HepG2 (cell line): Measurements from ENCODE around the gene AFG1L. TPM values are rescaled to one million over a fixed set of nuclear protein-coding genes. Genes with fewer than 3 reads are reported as not detected.
A peak's percentile ranks its signal among the peaks of the same experiment; 100 is the strongest.

Experiments used
- ATAC-seq: fragments of 200-7000 bp; cut with Tn5 transposase; 3 replicates; pipeline ENCODE4 v1.9.1; 2020; ENCODE audit warnings: mild to moderate bottlenecking, moderate library complexity
- BruUV-seq: library from RNA; stranded (reverse); fragments of 400-500 nt; replicated peaks from 2 replicates; lab custom pipeline; 2021; lab: Mats Ljungman, UMichigan
- CTCF ChIA-PET: fragments of 300-600 bp; formaldehyde crosslinking; extraction: SDS; loops from one replicate; lab custom pipeline; 2021; ENCODE audit warnings: low total read pairs, inconsistent platforms, low intra/inter-chr PET ratio; lab: Yijun Ruan, JAX
- POLR2A ChIA-PET: fragments of 350-600 bp; sonication (Branson Sonifier 250); formaldehyde crosslinking; loops from one replicate; lab custom pipeline; 2020; ENCODE audit warnings: antibody characterized with exemption, inconsistent platforms; lab: Yijun Ruan, JAX
- DNase-seq: peaks from one replicate; pipeline ENCODE4 v3.0.0-alpha.2; 2015; ENCODE audit warnings: low spot score
- FAIRE-seq: peaks from 3 replicates; lab custom pipeline; 2011; peaks lifted over from hg19 to GRCh38; lab: Jason Lieb, UNC
- H2AFZ ChIP-seq: one replicate; pipeline ENCODE4 v1.6.1; 2011; ENCODE audit warnings: low read length, inconsistent platforms
- H3K27ac ChIP-seq: fragments of 300-600 bp; 3 replicates; pipeline ENCODE4 v1.8.0; 2011; ENCODE audit warnings: mixed run types, mild to moderate bottlenecking, mixed read lengths, low read length, inconsistent platforms; ENCODE audit not compliant: insufficient read depth; ENCODE audit errors: extremely low read length
- H3K27me3 ChIP-seq, 2 experiments: fragments of 200-600 bp in 1 of 2; 2 replicates in 1 of 2; 3 replicates in 1 of 2; pipeline versions ENCODE4 v1.6.0 to v1.8.0; 2011; ENCODE audit warnings: low read length in 2 of 2, mild to moderate bottlenecking in 2 of 2, moderate library complexity in 2 of 2, inconsistent platforms in 1 of 2; ENCODE audit not compliant: insufficient read depth in 2 of 2, control insufficient read depth in 1 of 2
- H3K36me3 ChIP-seq, 2 experiments: fragments of 200-600 bp in 1 of 2; replicated peaks in 1 of 2; 2 replicates in 1 of 2; 3 replicates in 1 of 2; pipeline versions ENCODE4 v1.5.1 to v1.8.0; 2011; ENCODE audit warnings: low read length in 2 of 2, inconsistent platforms in 1 of 2; ENCODE audit not compliant: insufficient read depth in 2 of 2, control insufficient read depth in 1 of 2
- H3K4me1 ChIP-seq: 2 replicates; pipeline ENCODE4 v1.5.1; 2012; ENCODE audit warnings: low read length, inconsistent platforms; ENCODE audit not compliant: insufficient read depth
- H3K4me2 ChIP-seq: 2 replicates; pipeline ENCODE4 v1.6.0; 2011; ENCODE audit warnings: low read depth, low read length, inconsistent platforms
- H3K4me3 ChIP-seq, 3 experiments: fragments of 200-600 bp in 1 of 3; sonication (generic), shearing (Covaris generic) in 1 of 3; replicated peaks in 1 of 3; 2 replicates each; pipeline ENCODE4 v1.5.1; 2011 to 2016; ENCODE audit warnings: low read length in 3 of 3, inconsistent platforms in 2 of 3, low read depth in 2 of 3, mild to moderate bottlenecking in 2 of 3, control low read depth in 1 of 3, mixed read lengths in 1 of 3; ENCODE audit not compliant: insufficient read depth in 1 of 3
- H3K79me2 ChIP-seq: one replicate; pipeline ENCODE4 v1.6.1; 2011; ENCODE audit warnings: low read length, inconsistent platforms; ENCODE audit not compliant: insufficient read depth
- H3K9ac ChIP-seq: 2 replicates; pipeline ENCODE4 v1.6.0; 2011; ENCODE audit warnings: mild to moderate bottlenecking, low read depth, low read length, inconsistent platforms; ENCODE audit not compliant: insufficient read depth
- H3K9me3 ChIP-seq: 2 replicates; pipeline ENCODE4 v1.5.1; 2012; ENCODE audit warnings: mild to moderate bottlenecking, low read length
- H4K20me1 ChIP-seq: 2 replicates; pipeline ENCODE4 v1.6.0; 2011; ENCODE audit warnings: inconsistent platforms, mild to moderate bottlenecking, low read length, moderate library complexity; ENCODE audit not compliant: insufficient read depth
- ARNT ChIP-seq: fragments of 450-650 bp; IDR thresholded peaks from 2 replicates; pipeline ENCODE4 v1.6.1; 2017
- HOXD1 ChIP-seq: sonication (generic); formaldehyde crosslinking; IDR thresholded peaks from 2 replicates; pipeline ENCODE4 v1.5.0; 2020; ENCODE audit warnings: missing genetic modification reagents
- IRF1 ChIP-seq: sonication (generic); formaldehyde crosslinking; IDR thresholded peaks from 2 replicates; pipeline ENCODE4 v1.4.0; 2020; ENCODE audit warnings: low read depth, mild to moderate bottlenecking, missing genetic modification reagents
- POLR2A ChIP-seq, 2 experiments: IDR thresholded peaks; 2 replicates each; pipeline ENCODE4 v1.6.1; 2011; ENCODE audit warnings: low read depth in 2 of 2, low read length in 2 of 2, mild to moderate bottlenecking in 1 of 2, moderate library complexity in 1 of 2; ENCODE audit not compliant: insufficient read depth in 1 of 2
- SNAPC4 ChIP-seq: sonication (generic); formaldehyde crosslinking; IDR thresholded peaks from 2 replicates; pipeline ENCODE4 v1.4.0; 2020; ENCODE audit warnings: mild to moderate bottlenecking, missing genetic modification reagents
- TRAFD1 ChIP-seq: sonication (generic); formaldehyde crosslinking; IDR thresholded peaks from 2 replicates; pipeline ENCODE4 v1.5.1; 2020; ENCODE audit warnings: missing genetic modification reagents, mild to moderate bottlenecking, borderline replicate concordance
- ZNF121 ChIP-seq: sonication (generic); formaldehyde crosslinking; IDR thresholded peaks from 2 replicates; pipeline ENCODE4 v1.5.0; 2020; ENCODE audit warnings: mild to moderate bottlenecking, missing genetic modification reagents
- ZNF616 ChIP-seq: sonication (generic); formaldehyde crosslinking; IDR thresholded peaks from 2 replicates; pipeline ENCODE4 v1.5.0; 2020; ENCODE audit warnings: low read depth, mild to moderate bottlenecking, missing genetic modification reagents
- WGBS: methylation state at CpG from one replicate; pipeline ENCODE4 v1.1.6; 2017; ENCODE audit warnings: low lambda C conversion rate; 5-methylcytosine and 5-hydroxymethylcytosine counted together
- in situ Hi-C: cut with HindIII; loops from 2 replicates; pipeline ENCODE4 v1.10.0; 2017; ENCODE audit warnings: low pct_unique_long_range_greater_than_20kb; ENCODE audit not compliant: extremely low pct_ligation_motif_present
- intact Hi-C: fragments of 100-400 bp; cut with micrococcal nuclease; formaldehyde crosslinking; loops from one replicate; pipeline ENCODE4 v1.10.0; 2022; ENCODE audit not compliant: unreplicated experiment
- polyA plus RNA-seq, 8 experiments: library from polyadenylated mRNA; depleted of rRNA in 3 of 8; stranded (reverse) in 7 of 8; unstranded in 1 of 8; fragments of >200 nt; fragmentation: Illumina TruSeq in 4 of 8; extraction: Trizol in 4 of 8; gene quantifications; 2 replicates each; pipeline versions ENCODE4 v1.2.1 to v1.2.3, GENCODE V29; 2011 to 2016; ENCODE audit warnings: low read depth in 4 of 8, missing spikeins in 1 of 8, mixed read lengths in 1 of 8; ENCODE audit not compliant: insufficient read depth in 1 of 8
- total RNA-seq, 5 experiments: library from RNA; depleted of rRNA; stranded (reverse); fragments of >200 nt; fragmentation: Illumina TruSeq; extraction: Trizol; gene quantifications; 2 replicates each; pipeline ENCODE4 v1.2.3, GENCODE V29; 2016; ENCODE audit warnings: low read depth in 1 of 5
- TF ChIP-seq, protein P1 (sequence below): sonication (generic); formaldehyde crosslinking; IDR thresholded peaks from 2 replicates; pipeline ENCODE4 v1.8.0; 2022; ENCODE audit warnings: missing genetic modification reagents, mild to moderate bottlenecking, moderate library complexity, borderline replicate concordance
- TF ChIP-seq, protein P2 (sequence below): sonication (generic); formaldehyde crosslinking; IDR thresholded peaks from 2 replicates; pipeline ENCODE4 v1.8.1; 2022; ENCODE audit warnings: mild to moderate bottlenecking, missing genetic modification reagents

The AFG1L gene
- total and polyA plus RNA-seq, 2 of the 13 experiments (the other 11 are each of a cell fraction or from before 2014, with no cell fraction given): 3.1 to 14.0 TPM

DNA sequence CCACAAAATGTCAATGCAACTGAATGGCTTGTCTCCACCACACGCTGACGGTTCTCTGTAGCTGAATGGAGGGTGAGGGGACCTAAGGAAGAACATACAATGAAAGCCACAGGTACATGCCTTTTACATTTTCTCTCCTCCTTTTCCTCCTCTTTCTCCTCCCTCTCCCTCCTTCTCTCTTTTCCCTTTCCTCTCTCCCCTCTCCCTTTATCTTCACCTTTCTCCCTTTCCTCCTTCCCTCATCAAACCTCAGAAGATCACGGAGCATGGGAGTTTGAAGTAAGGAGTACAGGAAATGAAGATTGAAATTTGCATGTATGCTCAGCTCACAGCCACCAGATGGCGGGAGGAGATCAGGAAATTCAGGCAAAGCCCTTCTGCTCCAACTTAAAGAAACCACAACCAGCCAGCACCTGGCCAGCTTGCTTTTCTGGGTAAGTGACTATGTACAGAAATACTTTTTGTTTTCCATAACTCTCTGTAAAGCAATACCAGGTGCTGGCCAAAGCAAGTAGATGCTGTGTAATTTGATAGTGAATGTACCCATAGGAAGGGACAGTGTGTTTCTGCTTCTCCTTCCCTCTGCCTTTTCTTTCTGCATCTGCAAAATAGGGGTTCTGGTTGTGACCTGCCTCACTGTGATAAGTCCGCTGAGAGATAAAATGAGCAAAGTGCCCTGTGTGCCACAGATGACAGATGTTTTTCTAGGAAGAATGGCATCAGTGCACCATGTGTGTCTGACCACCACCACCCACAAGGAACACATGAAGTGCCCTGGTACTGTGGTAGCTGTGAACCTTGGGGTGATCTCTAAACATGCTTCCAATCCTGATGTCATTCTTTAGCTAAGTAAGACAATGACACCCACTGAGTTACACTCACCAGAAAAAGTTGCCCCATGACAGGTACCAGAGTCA, 247.2 kb downstream of the AFG1L start:
- Histone ChIP-seq H3K4me2 (peak overlapping the region; percentile 33; the same call in 1 of the 2 replicates), H3K4me1 (peaks cover 15% of the 10 kb centered on the region), H2AFZ (peak overlapping the region; percentile 45), H3K27ac (no peak overlapping the region), H4K20me1 (no peaks in the 10 kb centered on the region), H3K36me3 (no peaks in the 10 kb centered on the region), H3K4me3 (no peak overlapping the region), H3K9ac (no peak overlapping the region), H3K79me2 (no peaks in the 10 kb centered on the region), H3K9me3 (0 out of 2 replicates have a peak, but pooled peaks cover 4% of the 10 kb centered on the region), H3K27me3 (peaks cover 0 to 11% of the 10 kb centered on the region in 2 experiments; a peak in 1 of 5 replicates)
- BruUV-seq: no TSS peak
- intact Hi-C loops (loop anchor here (1.0 kb wide), 4 partner anchors 240 to 531 kb away; no protein-coding TSS in a partner anchor), in situ Hi-C loops (loop anchor here (5.0 kb wide), 2 partner anchors 295 to 525 kb away; no protein-coding TSS in a partner anchor)
- 5% methylated on average over 5 of the region's 5 CpGs for WGBS
- ChIA-PET CTCF (interaction anchor here (0.9 to 3.6 kb wide), 7 partner anchors 240 to 531 kb away, joined by 4 to 60 read pairs (median 12); no protein-coding TSS in a partner anchor), POLR2A (no interaction called here)
- DNase-seq: peak; percentile 51
- peak; percentile 92 for FAIRE-seq
- ATAC-seq: peak; percentile 84
- TF ChIP-seq ZNF121 (CRISPR knock-in tag) (no peak), HOXD1 (no peak), POLR2A (IDR thresholded peaks at IDR 0.05; ENCODE audit: insufficient read depth in 1 of 2, low read depth in 2 of 2, low read length in 2 of 2) (no peak), IRF1 (CRISPR knock-in tag) (no peak), TRAFD1 (CRISPR knock-in tag) (peak; percentile 47; the same call in 1 of the 2 replicates), SNAPC4 (CRISPR knock-in tag) (no peak), ZNF616 (CRISPR knock-in tag) (no peak), ARNT (no peak)
- TF ChIP-seq, protein P1, sequence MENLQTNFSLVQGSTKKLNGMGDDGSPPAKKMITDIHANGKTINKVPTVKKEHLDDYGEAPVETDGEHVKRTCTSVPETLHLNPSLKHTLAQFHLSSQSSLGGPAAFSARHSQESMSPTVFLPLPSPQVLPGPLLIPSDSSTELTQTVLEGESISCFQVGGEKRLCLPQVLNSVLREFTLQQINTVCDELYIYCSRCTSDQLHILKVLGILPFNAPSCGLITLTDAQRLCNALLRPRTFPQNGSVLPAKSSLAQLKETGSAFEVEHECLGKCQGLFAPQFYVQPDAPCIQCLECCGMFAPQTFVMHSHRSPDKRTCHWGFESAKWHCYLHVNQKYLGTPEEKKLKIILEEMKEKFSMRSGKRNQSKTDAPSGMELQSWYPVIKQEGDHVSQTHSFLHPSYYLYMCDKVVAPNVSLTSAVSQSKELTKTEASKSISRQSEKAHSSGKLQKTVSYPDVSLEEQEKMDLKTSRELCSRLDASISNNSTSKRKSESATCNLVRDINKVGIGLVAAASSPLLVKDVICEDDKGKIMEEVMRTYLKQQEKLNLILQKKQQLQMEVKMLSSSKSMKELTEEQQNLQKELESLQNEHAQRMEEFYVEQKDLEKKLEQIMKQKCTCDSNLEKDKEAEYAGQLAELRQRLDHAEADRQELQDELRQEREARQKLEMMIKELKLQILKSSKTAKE: no peak
- TF ChIP-seq, protein P2, sequence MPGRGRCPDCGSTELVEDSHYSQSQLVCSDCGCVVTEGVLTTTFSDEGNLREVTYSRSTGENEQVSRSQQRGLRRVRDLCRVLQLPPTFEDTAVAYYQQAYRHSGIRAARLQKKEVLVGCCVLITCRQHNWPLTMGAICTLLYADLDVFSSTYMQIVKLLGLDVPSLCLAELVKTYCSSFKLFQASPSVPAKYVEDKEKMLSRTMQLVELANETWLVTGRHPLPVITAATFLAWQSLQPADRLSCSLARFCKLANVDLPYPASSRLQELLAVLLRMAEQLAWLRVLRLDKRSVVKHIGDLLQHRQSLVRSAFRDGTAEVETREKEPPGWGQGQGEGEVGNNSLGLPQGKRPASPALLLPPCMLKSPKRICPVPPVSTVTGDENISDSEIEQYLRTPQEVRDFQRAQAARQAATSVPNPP: no peak
